Fibroblast of lung (primary cell): ENCODE data around the gene LRRC53.

Experiments
- EZH2 ChIP-seq: IDR thresholded peaks from 2 replicates; pipeline ENCODE4 v1.5.1; 2012; ENCODE audit warnings: low read length, control low read depth, mild to moderate bottlenecking; ENCODE audit errors: missing control alignments
- TF ChIP-seq, protein P1 (sequence below), 2 donors: IDR thresholded peaks in 1 of 2; conservative IDR thresholded peaks in 1 of 2; 1 replicate in 1 of 2; 2 replicates in 1 of 2; pipeline ENCODE4 v1.5.1; 2011 to 2012; ENCODE audit warnings: low read length in 2 of 2, control low read depth in 1 of 2, inconsistent platforms in 1 of 2, low read depth in 1 of 2, mild to moderate bottlenecking in 1 of 2

DNA sequence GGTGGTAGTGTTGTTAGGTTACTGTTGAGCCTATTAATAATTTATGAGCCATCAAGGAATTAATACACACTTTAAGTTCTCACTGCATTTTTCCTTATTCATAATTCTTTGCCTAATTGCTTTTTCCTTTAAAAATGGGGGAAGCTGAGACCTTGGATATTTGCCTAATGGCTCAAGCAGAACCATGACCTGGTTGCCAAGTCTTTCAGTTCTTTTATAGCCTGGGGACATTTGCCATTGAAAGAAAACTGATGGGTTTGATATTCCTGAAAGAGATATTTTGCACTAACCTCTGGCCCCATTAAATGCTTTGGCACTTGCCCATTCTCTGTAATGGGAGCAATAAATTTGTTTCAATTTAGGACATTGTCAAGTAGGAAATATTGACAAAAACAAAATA, 18.5 kb upstream of the LRRC53 start:
- no peak for TF ChIP-seq EZH2
- TF ChIP-seq, protein P1, sequence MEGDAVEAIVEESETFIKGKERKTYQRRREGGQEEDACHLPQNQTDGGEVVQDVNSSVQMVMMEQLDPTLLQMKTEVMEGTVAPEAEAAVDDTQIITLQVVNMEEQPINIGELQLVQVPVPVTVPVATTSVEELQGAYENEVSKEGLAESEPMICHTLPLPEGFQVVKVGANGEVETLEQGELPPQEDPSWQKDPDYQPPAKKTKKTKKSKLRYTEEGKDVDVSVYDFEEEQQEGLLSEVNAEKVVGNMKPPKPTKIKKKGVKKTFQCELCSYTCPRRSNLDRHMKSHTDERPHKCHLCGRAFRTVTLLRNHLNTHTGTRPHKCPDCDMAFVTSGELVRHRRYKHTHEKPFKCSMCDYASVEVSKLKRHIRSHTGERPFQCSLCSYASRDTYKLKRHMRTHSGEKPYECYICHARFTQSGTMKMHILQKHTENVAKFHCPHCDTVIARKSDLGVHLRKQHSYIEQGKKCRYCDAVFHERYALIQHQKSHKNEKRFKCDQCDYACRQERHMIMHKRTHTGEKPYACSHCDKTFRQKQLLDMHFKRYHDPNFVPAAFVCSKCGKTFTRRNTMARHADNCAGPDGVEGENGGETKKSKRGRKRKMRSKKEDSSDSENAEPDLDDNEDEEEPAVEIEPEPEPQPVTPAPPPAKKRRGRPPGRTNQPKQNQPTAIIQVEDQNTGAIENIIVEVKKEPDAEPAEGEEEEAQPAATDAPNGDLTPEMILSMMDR (conservative IDR thresholded peaks at IDR 0.05 in 1 of 2, IDR thresholded peaks at IDR 0.05 in 1 of 2; ENCODE audit: low read depth in 1 of 2, low read length in 2 of 2) = no peak
